H1 (cell line): ENCODE measurements around the gene TSPEAR. TPM values are rescaled to one million over a fixed set of nuclear protein-coding genes. Genes with fewer than 3 reads are reported as not detected.

ENCODE experiments used
- CTCF ChIA-PET: fragments of 300-600 bp; sonication (Branson Sonifier 250); formaldehyde crosslinking; loops from one replicate; lab custom pipeline; 2021; ENCODE audit not compliant: partially characterized antibody; lab: Charles Lee
- POLR2A ChIA-PET: fragments of 300-600 bp; sonication (Branson Sonifier 250); formaldehyde crosslinking; loops from one replicate; lab custom pipeline; 2021; ENCODE audit warnings: inconsistent platforms; ENCODE audit not compliant: partially characterized antibody; lab: Charles Lee
- DNase-seq, 2 experiments: peaks; one replicate each; pipeline versions ENCODE4 v3.0.0 to v3.0.0-alpha.2; 2010 to 2022; ENCODE audit warnings: low spot score in 2 of 2, low read depth in 1 of 2, mixed read lengths in 1 of 2
- FAIRE-seq: peaks from 2 replicates; lab custom pipeline; 2011; peaks lifted over from hg19 to GRCh38; lab: Jason Lieb, UNC
- H2AFZ ChIP-seq: 2 replicates; pipeline ENCODE4 v1.8.1; 2012; ENCODE audit warnings: low read length, inconsistent platforms
- H2AK5ac ChIP-seq: 2 replicates; pipeline ENCODE4 v1.6.1; 2013; ENCODE audit warnings: low read depth, low read length
- H2BK120ac ChIP-seq: replicated peaks from 2 replicates; pipeline ENCODE3; 2013; ENCODE audit warnings: low read depth, low read length, inconsistent platforms
- H2BK12ac ChIP-seq: 2 replicates; pipeline ENCODE4 v1.6.1; 2013; ENCODE audit warnings: low read depth, low read length
- H2BK15ac ChIP-seq: 2 replicates; pipeline ENCODE4 v1.6.1; 2013; ENCODE audit warnings: low read length
- H2BK20ac ChIP-seq: 2 replicates; pipeline ENCODE4 v1.6.1; 2013; ENCODE audit warnings: low read length
- H2BK5ac ChIP-seq: 2 replicates; pipeline ENCODE4 v1.6.1; 2013; ENCODE audit warnings: low read depth, low read length
- H3K14ac ChIP-seq: 2 replicates; pipeline ENCODE4 v1.6.1; 2013; ENCODE audit warnings: inconsistent platforms; ENCODE audit not compliant: insufficient read length
- H3K18ac ChIP-seq: 2 replicates; pipeline ENCODE4 v1.6.1; 2013; ENCODE audit warnings: low read length; ENCODE audit errors: extremely low read depth
- H3K23ac ChIP-seq: 2 replicates; pipeline ENCODE4 v1.6.1; 2013; ENCODE audit warnings: inconsistent platforms; ENCODE audit not compliant: insufficient read length
- H3K23me2 ChIP-seq: 2 replicates; pipeline ENCODE4 v1.6.1; 2013; ENCODE audit warnings: low read depth, low read length
- H3K27ac ChIP-seq: 2 replicates; pipeline ENCODE4 v1.6.1; 2011; ENCODE audit warnings: low read depth, low read length, inconsistent platforms
- H3K27me3 ChIP-seq, 4 experiments: replicated peaks in 1 of 4; 1 replicate in 1 of 4; 2 replicates in 3 of 4; pipeline versions ENCODE4 v1.6.1 to v1.8.1; 2011 to 2013; ENCODE audit warnings: low read length in 3 of 4, mild to moderate bottlenecking in 3 of 4, inconsistent platforms in 2 of 4, mixed read lengths in 2 of 4, moderate library complexity in 1 of 4; ENCODE audit not compliant: control insufficient read depth in 3 of 4, insufficient read depth in 3 of 4; ENCODE audit errors: extremely low read depth in 1 of 4
- H3K36me3 ChIP-seq, 4 experiments: 2 replicates each; pipeline versions ENCODE4 v1.6.1 to v1.8.1; 2011 to 2013; ENCODE audit warnings: mild to moderate bottlenecking in 4 of 4, low read length in 3 of 4, moderate library complexity in 2 of 4, control low read depth in 1 of 4, inconsistent platforms in 1 of 4; ENCODE audit not compliant: insufficient read depth in 4 of 4, control insufficient read depth in 2 of 4
- H3K4ac ChIP-seq: replicated peaks from 2 replicates; pipeline ENCODE3; 2013; ENCODE audit warnings: low read length, low read depth, mixed read lengths, inconsistent platforms; ENCODE audit not compliant: insufficient read length
- H3K4me1 ChIP-seq, 4 experiments: replicated peaks in 1 of 4; 1 replicate in 1 of 4; 2 replicates in 3 of 4; pipeline versions ENCODE4 v1.6.1 to v1.8.1; 2011 to 2013; ENCODE audit warnings: low read length in 3 of 4, inconsistent platforms in 2 of 4, mixed read lengths in 1 of 4; ENCODE audit not compliant: insufficient read depth in 4 of 4, control insufficient read depth in 3 of 4
- H3K4me2 ChIP-seq, 2 experiments: 2 replicates each; pipeline versions ENCODE4 v1.6.1 to v1.8.1; 2011 to 2013; ENCODE audit warnings: low read depth in 2 of 2, low read length in 2 of 2, control low read depth in 1 of 2, inconsistent platforms in 1 of 2, mild to moderate bottlenecking in 1 of 2; ENCODE audit not compliant: insufficient read depth in 1 of 2
- H3K4me3 ChIP-seq, 4 experiments: fragments of 200-600, 300-600 bp in 1 of 4; sonication (generic), shearing (Covaris generic), sonication (Bioruptor Twin) in 1 of 4; 2 replicates each; pipeline versions ENCODE4 v1.5.1 to v1.8.1; 2011 to 2016; ENCODE audit warnings: low read length in 4 of 4, low read depth in 3 of 4, control low read depth in 2 of 4, inconsistent platforms in 2 of 4, mild to moderate bottlenecking in 2 of 4, mixed read lengths in 1 of 4, moderate library complexity in 1 of 4; ENCODE audit not compliant: insufficient read depth in 2 of 4; ENCODE audit errors: extremely low read depth in 1 of 4
- H3K56ac ChIP-seq: replicated peaks from 2 replicates; pipeline ENCODE3; 2013; ENCODE audit warnings: low read depth, mild to moderate bottlenecking, mixed read lengths, low read length, inconsistent platforms; ENCODE audit not compliant: insufficient read length
- H3K79me1 ChIP-seq: 2 replicates; pipeline ENCODE4 v1.6.1; 2013; ENCODE audit warnings: low read depth, low read length, control low read depth
- H3K79me2 ChIP-seq, 2 experiments: 2 replicates each; pipeline versions ENCODE4 v1.6.1 to v1.8.1; 2012 to 2013; ENCODE audit warnings: low read length in 2 of 2, mild to moderate bottlenecking in 2 of 2, inconsistent platforms in 1 of 2; ENCODE audit not compliant: insufficient read depth in 2 of 2, control insufficient read depth in 1 of 2
- H3K9ac ChIP-seq, 4 experiments: replicated peaks in 1 of 4; 1 replicate in 1 of 4; 2 replicates in 3 of 4; pipeline versions ENCODE4 v1.6.1 to v1.8.1; 2011 to 2013; ENCODE audit warnings: low read depth in 3 of 4, low read length in 3 of 4, control low read depth in 2 of 4, mild to moderate bottlenecking in 2 of 4, moderate library complexity in 2 of 4, inconsistent platforms in 1 of 4; ENCODE audit errors: extremely low read depth in 1 of 4
- H3K9me3 ChIP-seq, 2 experiments: 2 replicates each; pipeline versions ENCODE4 v1.6.1 to v1.8.1; 2012 to 2013; ENCODE audit warnings: mild to moderate bottlenecking in 2 of 2, moderate library complexity in 2 of 2, control low read depth in 1 of 2, inconsistent platforms in 1 of 2, low read depth in 1 of 2, low read length in 1 of 2, mixed read lengths in 1 of 2; ENCODE audit not compliant: insufficient read depth in 2 of 2
- H4K20me1 ChIP-seq, 2 experiments: replicated peaks in 1 of 2; 2 replicates each; pipeline versions ENCODE3 to v1.8.1; 2011 to 2013; ENCODE audit warnings: inconsistent platforms in 2 of 2, low read length in 2 of 2, mild to moderate bottlenecking in 1 of 2; ENCODE audit not compliant: insufficient read depth in 2 of 2, control insufficient read depth in 1 of 2
- H4K5ac ChIP-seq: 2 replicates; pipeline ENCODE4 v1.6.1; 2013; ENCODE audit warnings: low read length, low read depth, mixed read lengths, inconsistent platforms; ENCODE audit not compliant: insufficient read length
- H4K8ac ChIP-seq: 2 replicates; pipeline ENCODE4 v1.8.0; 2013; ENCODE audit warnings: mild to moderate bottlenecking, moderate library complexity, low read length, inconsistent platforms; ENCODE audit not compliant: insufficient read depth; ENCODE audit errors: extremely low read depth
- H4K91ac ChIP-seq: replicated peaks from 2 replicates; pipeline ENCODE3; 2013; ENCODE audit warnings: low read length, mixed read lengths, inconsistent platforms; ENCODE audit not compliant: insufficient read length
- CTBP2 ChIP-seq: IDR thresholded peaks from 2 replicates; pipeline ENCODE4 v1.7.0; 2011; ENCODE audit warnings: borderline replicate concordance, mild to moderate bottlenecking, moderate library complexity, mixed read lengths, low read length; ENCODE audit not compliant: insufficient read depth, insufficient read length
- MAX ChIP-seq: IDR thresholded peaks from 2 replicates; pipeline ENCODE4 v1.6.1; 2012; ENCODE audit warnings: inconsistent platforms
- NRF1 ChIP-seq: IDR thresholded peaks from 2 replicates; pipeline ENCODE4 v1.6.1; 2011; ENCODE audit warnings: mild to moderate bottlenecking, low read depth, low read length, improper control_type of control experiment
- WGBS, 2 experiments: shearing (Covaris generic) in 1 of 2; methylation state at CpG; one replicate each; pipeline versions ENCODE4 v1.1.6 to v1.1.7; 2013 to 2015; ENCODE audit warnings: low lambda C conversion rate in 2 of 2, mixed read lengths in 2 of 2, inconsistent platforms in 1 of 2, low coverage in 1 of 2, missing lambda C conversion rate in 1 of 2; ENCODE audit not compliant: insufficient replicate concordance in 2 of 2, insufficient coverage in 1 of 2, insufficient read length in 1 of 2; ENCODE audit errors: extremely low coverage in 1 of 2, missing lambda C conversion rate in 1 of 2; 5-methylcytosine and 5-hydroxymethylcytosine counted together
- polyA plus RNA-seq, 7 experiments: library from polyadenylated mRNA; depleted of rRNA in 3 of 7; stranded (reverse) in 5 of 7; unstranded in 2 of 7; fragments of >200 nt in 5 of 7; fragments of 200-250 nt in 2 of 7; gene quantifications; 1 replicate in 5 of 7; 2 replicates in 1 of 7; 4 replicates in 1 of 7; pipeline versions ENCODE4 v1.2.1 to v1.2.3, GENCODE V29; 2011 to 2013; ENCODE audit warnings: missing spikeins in 2 of 7, mixed read lengths in 2 of 7
- total RNA-seq: library from RNA; stranded (reverse); fragmentation: NEBNext Ultra II Directional; extraction: Animal tissue kit (Norgen Biotek cat#: 25700); gene quantifications from 2 replicates; pipeline ENCODE4 v1.2.1, GENCODE V29; 2021
- TF ChIP-seq, protein P1 (sequence below), 3 experiments: IDR thresholded peaks; 1 replicate in 2 of 3; 2 replicates in 1 of 3; pipeline versions ENCODE4 v1.5.1 to v1.6.1; 2011; ENCODE audit warnings: low read length in 3 of 3, mild to moderate bottlenecking in 3 of 3, inconsistent platforms in 2 of 3, low read depth in 1 of 3, moderate library complexity in 1 of 3; ENCODE audit not compliant: insufficient read depth in 1 of 3; ENCODE audit errors: control extremely low read depth in 1 of 3

The TSPEAR gene
- total and polyA plus RNA-seq, 2 of the 8 experiments (the other 6 are each of a cell fraction or from before 2014, with no cell fraction given), result 0.58 to 0.89 TPM

- no peak overlapping the region for H3K4me3 ChIP-seq
- no peak overlapping the region for H2AFZ ChIP-seq
- no peaks in the 10 kb centered on the region for H3K36me3 ChIP-seq
- H3K4me1 ChIP-seq, result peaks cover 0 to 14% (median 4%) of the 10 kb centered on the region in 4 experiments; a peak in 3 of 7 replicates
- H2BK20ac ChIP-seq, result no peak overlapping the region
- no peaks in the 10 kb centered on the region for H3K27me3 ChIP-seq
- H3K9me3 ChIP-seq, result peaks cover 0 to 3% of the 10 kb centered on the region in 2 experiments; a peak in 3 of 4 replicates
- no peak overlapping the region for H4K8ac ChIP-seq
- no peak overlapping the region for H4K91ac ChIP-seq
- H3K4ac ChIP-seq, result no peak overlapping the region
- CTCF ChIA-PET, result interaction anchor here (1.2 to 2.5 kb wide), 5 partner anchors 9 to 153 kb away, joined by 4 to 8 read pairs (median 6); no protein-coding TSS in a partner anchor
- H4K20me1 ChIP-seq, result no peaks in the 10 kb centered on the region
- FAIRE-seq (no peak), DNase-seq (no peak)
- no peaks in the 10 kb centered on the region for H3K79me2 ChIP-seq
- no peak overlapping the region for H3K23ac ChIP-seq
- H3K27ac ChIP-seq, result no peak overlapping the region
- POLR2A ChIA-PET, result interaction anchor here (1.1 kb wide), 1 partner anchor 39 kb away, joined by 4 read pairs; no protein-coding TSS in a partner anchor
- H2BK5ac ChIP-seq, result peak overlapping the region; percentile 24; the same call in 1 of the 2 replicates
- H4K5ac ChIP-seq, result no peak overlapping the region
- no peaks in the 10 kb centered on the region; the same call in 1 of the 2 replicates for H3K23me2 ChIP-seq
- H2BK120ac ChIP-seq, result no peak overlapping the region
- no peak overlapping the region for H3K9ac ChIP-seq
- H3K56ac ChIP-seq, result no peak overlapping the region
- H3K18ac ChIP-seq, result no peak overlapping the region
- H2BK12ac ChIP-seq, result peak overlapping the region; percentile 80; the same call in 1 of the 2 replicates
- H3K14ac ChIP-seq, result no peak overlapping the region
- H2BK15ac ChIP-seq, result 0 out of 2 replicates have a peak overlapping the region, but pooled peaks have one; percentile 61
- 77% methylated on average over 6 of the region's 8 CpGs; no CpG with 5 or more reads in 1 of the 2 experiments for WGBS, 2 experiments
- H3K79me1 ChIP-seq, result no peaks in the 10 kb centered on the region; the same call in 1 of the 2 replicates
- H2AK5ac ChIP-seq, result 0 out of 2 replicates have a peak overlapping the region, but pooled peaks have one; percentile 6
- H3K4me2 ChIP-seq, result no peak overlapping the region
- TF ChIP-seq, protein P1, sequence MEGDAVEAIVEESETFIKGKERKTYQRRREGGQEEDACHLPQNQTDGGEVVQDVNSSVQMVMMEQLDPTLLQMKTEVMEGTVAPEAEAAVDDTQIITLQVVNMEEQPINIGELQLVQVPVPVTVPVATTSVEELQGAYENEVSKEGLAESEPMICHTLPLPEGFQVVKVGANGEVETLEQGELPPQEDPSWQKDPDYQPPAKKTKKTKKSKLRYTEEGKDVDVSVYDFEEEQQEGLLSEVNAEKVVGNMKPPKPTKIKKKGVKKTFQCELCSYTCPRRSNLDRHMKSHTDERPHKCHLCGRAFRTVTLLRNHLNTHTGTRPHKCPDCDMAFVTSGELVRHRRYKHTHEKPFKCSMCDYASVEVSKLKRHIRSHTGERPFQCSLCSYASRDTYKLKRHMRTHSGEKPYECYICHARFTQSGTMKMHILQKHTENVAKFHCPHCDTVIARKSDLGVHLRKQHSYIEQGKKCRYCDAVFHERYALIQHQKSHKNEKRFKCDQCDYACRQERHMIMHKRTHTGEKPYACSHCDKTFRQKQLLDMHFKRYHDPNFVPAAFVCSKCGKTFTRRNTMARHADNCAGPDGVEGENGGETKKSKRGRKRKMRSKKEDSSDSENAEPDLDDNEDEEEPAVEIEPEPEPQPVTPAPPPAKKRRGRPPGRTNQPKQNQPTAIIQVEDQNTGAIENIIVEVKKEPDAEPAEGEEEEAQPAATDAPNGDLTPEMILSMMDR (IDR thresholded peaks at IDR 0.05; ENCODE audit: control extremely low read depth in 1 of 3, insufficient read depth in 1 of 3, low read depth in 1 of 3, low read length in 3 of 3), result no peak
- no peak for TF ChIP-seq CTBP2
- no peak for TF ChIP-seq MAX
- TF ChIP-seq NRF1, result no peak
These were observed 64.2 kb downstream of the TSPEAR start for GRCh38 chr21:44647222-44647552.
